Breast epithelium (tissue), 3 donors: ENCODE measurements around the gene MBOAT1.

Experiments used
- CTCF ChIP-seq, 3 donors: fragments of 450-650 bp; IDR thresholded peaks; one replicate each; pipeline ENCODE4 v1.5.1; 2016 to 2017; ENCODE audit warnings: antibody characterized with exemption in 3 of 3, mild to moderate bottlenecking in 3 of 3, moderate library complexity in 3 of 3
- POLR2A ChIP-seq: fragments of 450-650 bp; IDR thresholded peaks from one replicate; pipeline ENCODE4 v1.6.1; 2016; ENCODE audit warnings: antibody characterized with exemption, mild to moderate bottlenecking, moderate library complexity

- no peak for TF ChIP-seq CTCF (IDR thresholded peaks at IDR 0.05)
- TF ChIP-seq POLR2A, result no peak
Observed at GRCh38 chr6:20071998-20072397, 140.3 kb downstream of the MBOAT1 start.
